Colonic mucosa (tissue), 4 donors: ENCODE measurements around the gene PDS5B. TPM values are rescaled to one million over a fixed set of nuclear protein-coding genes. Genes with fewer than 3 reads are reported as not detected.
"Not testable (repeated sequence)": the region's sequence is repeated elsewhere in the genome, so short reads cannot be mapped to it uniquely, and the experiment has no call there.

Source experiments
- DNase-seq: peaks from one replicate; pipeline ENCODE4 v3.0.0-alpha.2; 2020
- H3K27ac ChIP-seq: fragments of 200-600 bp; one replicate; pipeline ENCODE4 v1.8.0; 2021
- H3K27me3 ChIP-seq: fragments of 200-600 bp; one replicate; pipeline ENCODE4 v1.8.0; 2021
- H3K36me3 ChIP-seq: fragments of 200-600 bp; one replicate; pipeline ENCODE4 v1.8.0; 2021
- H3K4me1 ChIP-seq: fragments of 200-600 bp; one replicate; pipeline ENCODE4 v1.8.0; 2021; ENCODE audit warnings: mild to moderate bottlenecking
- H3K4me3 ChIP-seq: fragments of 200-600 bp; one replicate; pipeline ENCODE4 v1.8.0; 2021
- H3K9ac ChIP-seq, 2 donors: one replicate each; pipeline ENCODE4 v1.7.0; 2013; ENCODE audit warnings: control low read depth in 2 of 2, low read depth in 2 of 2, low read length in 2 of 2
- H3K9me3 ChIP-seq: fragments of 200-600 bp; one replicate; pipeline ENCODE4 v1.8.0; 2021
- intact Hi-C: fragments of 100-400 bp; cut with DNase I; formaldehyde crosslinking; loops from one replicate; pipeline ENCODE4 v1.14.1; 2022
- total RNA-seq, 2 donors: library from RNA; stranded (reverse); fragmentation: NEBNext Ultra II Directional in 1 of 2; extraction: Animal tissue kit (Norgen Biotek cat#: 25700) in 1 of 2; gene quantifications; one replicate each; pipeline ENCODE4 v1.2.1, GENCODE V29; 2021
- TF ChIP-seq, protein P1 (sequence below): fragments of 200-600 bp; IDR thresholded peaks from one replicate; pipeline ENCODE4 v1.8.0; 2022; ENCODE audit warnings: antibody characterized with exemption, mild to moderate bottlenecking
- donor health status: healthy.
- donor health status: DM: no; HTN: no; CAD: no.
- donor health status: DM: no; HTN: no; CAD: no.

The PDS5B gene
- total RNA-seq, 2 donors from 2014 or later = 34.0 to 37.0 TPM

GRCh38 chr13:32707471-32707870 is 121.2 kb downstream of the PDS5B start:
- H3K27me3 ChIP-seq = no peaks in the 10 kb centered on the region
- no peaks in the 10 kb centered on the region for H3K9me3 ChIP-seq
- no peak overlapping the region for H3K27ac ChIP-seq
- no peaks in the 10 kb centered on the region for H3K4me1 ChIP-seq
- H3K9ac ChIP-seq = no peak overlapping the region
- H3K4me3 ChIP-seq = no peak overlapping the region
- no peak for DNase-seq
- TF ChIP-seq, protein P1, sequence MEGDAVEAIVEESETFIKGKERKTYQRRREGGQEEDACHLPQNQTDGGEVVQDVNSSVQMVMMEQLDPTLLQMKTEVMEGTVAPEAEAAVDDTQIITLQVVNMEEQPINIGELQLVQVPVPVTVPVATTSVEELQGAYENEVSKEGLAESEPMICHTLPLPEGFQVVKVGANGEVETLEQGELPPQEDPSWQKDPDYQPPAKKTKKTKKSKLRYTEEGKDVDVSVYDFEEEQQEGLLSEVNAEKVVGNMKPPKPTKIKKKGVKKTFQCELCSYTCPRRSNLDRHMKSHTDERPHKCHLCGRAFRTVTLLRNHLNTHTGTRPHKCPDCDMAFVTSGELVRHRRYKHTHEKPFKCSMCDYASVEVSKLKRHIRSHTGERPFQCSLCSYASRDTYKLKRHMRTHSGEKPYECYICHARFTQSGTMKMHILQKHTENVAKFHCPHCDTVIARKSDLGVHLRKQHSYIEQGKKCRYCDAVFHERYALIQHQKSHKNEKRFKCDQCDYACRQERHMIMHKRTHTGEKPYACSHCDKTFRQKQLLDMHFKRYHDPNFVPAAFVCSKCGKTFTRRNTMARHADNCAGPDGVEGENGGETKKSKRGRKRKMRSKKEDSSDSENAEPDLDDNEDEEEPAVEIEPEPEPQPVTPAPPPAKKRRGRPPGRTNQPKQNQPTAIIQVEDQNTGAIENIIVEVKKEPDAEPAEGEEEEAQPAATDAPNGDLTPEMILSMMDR = no peak
- H3K36me3 ChIP-seq = no peaks in the 10 kb centered on the region
- intact Hi-C loops = no loop called here

DNA sequence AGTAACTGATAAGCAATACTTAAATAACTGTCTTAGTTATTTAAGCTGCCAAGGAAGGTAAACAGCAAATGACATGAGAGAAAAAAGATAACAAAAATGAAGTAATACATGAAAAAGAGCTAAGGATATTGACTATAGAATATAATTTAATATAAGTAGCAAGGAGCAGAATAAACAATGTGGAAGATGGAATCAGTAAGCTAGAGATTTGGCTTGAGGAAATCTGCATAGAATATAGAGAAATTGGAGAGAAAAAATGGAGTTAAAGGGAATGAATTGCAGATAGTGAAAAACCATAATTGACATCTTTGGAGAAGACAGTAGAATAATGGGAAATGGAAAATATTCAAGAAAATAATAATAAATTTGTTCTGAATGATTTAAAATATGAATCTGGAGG is 127.1 kb downstream of the PDS5B start:
- H3K4me1 ChIP-seq = no peaks in the 10 kb centered on the region
- DNase-seq = no peak
- no peaks in the 10 kb centered on the region for H3K36me3 ChIP-seq
- H3K9ac ChIP-seq = no peak overlapping the region
- intact Hi-C loops = no loop called here
- no peaks in the 10 kb centered on the region for H3K27me3 ChIP-seq
- TF ChIP-seq, protein P1 = no peak
- no peak overlapping the region for H3K27ac ChIP-seq
- H3K9me3 ChIP-seq = no peaks in the 10 kb centered on the region
- no peak overlapping the region for H3K4me3 ChIP-seq

GRCh38 chr13:32716201-32716600 is 129.9 kb downstream of the PDS5B start:
- H3K36me3 ChIP-seq, H3K9ac ChIP-seq, H3K4me1 ChIP-seq, H3K27me3 ChIP-seq, H3K27ac ChIP-seq, DNase-seq, intact Hi-C loops, H3K9me3 ChIP-seq, H3K4me3 ChIP-seq: not testable (repeated sequence)

DNA sequence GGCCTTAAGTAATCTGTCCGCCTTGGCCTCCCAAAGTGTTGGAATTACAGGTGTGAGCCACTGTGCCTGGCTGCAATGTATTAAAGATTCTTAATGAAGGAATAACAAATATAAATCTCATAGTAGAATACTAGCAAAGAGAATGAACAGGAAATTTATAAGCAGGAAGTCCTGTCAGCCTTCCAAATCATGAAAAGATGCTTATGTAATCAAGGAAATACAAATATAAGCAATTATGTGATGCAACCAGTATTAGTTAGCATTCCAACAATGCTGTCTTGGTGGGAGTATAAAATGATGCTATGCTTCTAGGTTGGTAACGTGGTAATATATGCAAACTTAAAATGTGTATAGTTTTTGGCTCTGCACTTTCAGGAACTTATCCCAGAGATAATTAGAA is 133.8 kb downstream of the PDS5B start:
- Histone ChIP-seq H3K4me1 (no peaks in the 10 kb centered on the region), H3K4me3 (no peak overlapping the region), H3K27ac (no peak overlapping the region), H3K36me3 (no peaks in the 10 kb centered on the region), H3K27me3 (no peaks in the 10 kb centered on the region), H3K9me3 (no peaks in the 10 kb centered on the region), H3K9ac (no peak overlapping the region)
- intact Hi-C loops = no loop called here
- TF ChIP-seq, protein P1 = no peak
- no peak for DNase-seq

GRCh38 chr13:32721131-32722034 is 135.1 kb downstream of the PDS5B start:
- H3K4me3 ChIP-seq, H3K27me3 ChIP-seq, H3K27ac ChIP-seq, H3K36me3 ChIP-seq, intact Hi-C loops, H3K9me3 ChIP-seq, DNase-seq, H3K9ac ChIP-seq, H3K4me1 ChIP-seq: not testable (repeated sequence)

DNA sequence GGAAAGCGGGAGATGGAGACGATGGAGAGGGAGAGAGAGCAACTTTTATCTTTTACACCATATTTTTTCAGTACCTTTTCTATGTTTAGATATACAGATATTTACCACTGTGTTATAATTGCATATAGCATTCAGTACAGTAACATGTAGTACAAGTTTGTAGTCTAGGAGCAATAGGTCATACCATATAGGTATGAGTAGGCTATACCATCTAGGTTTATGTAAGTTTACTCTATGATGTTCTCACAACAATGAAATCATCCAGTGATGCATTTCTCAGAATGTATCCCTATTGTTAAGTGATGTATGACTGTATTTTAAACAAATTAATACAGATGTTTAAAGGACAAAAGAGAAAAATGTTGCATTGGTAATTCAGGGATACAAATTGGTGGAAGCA is 136.1 kb downstream of the PDS5B start:
- Histone ChIP-seq H3K27me3 (no peaks in the 10 kb centered on the region), H3K9ac (no peak overlapping the region), H3K4me3 (no peak overlapping the region), H3K27ac (no peak overlapping the region), H3K4me1 (no peaks in the 10 kb centered on the region), H3K36me3 (no peaks in the 10 kb centered on the region), H3K9me3 (no peaks in the 10 kb centered on the region)
- intact Hi-C loops = no loop called here
- DNase-seq = no peak
- TF ChIP-seq, protein P1 = no peak
